Measurements from ENCODE around the gene GPR151. TPM values are rescaled to one million over a fixed set of nuclear protein-coding genes. Genes with fewer than 3 reads are reported as not detected.

The GPR151 gene
- total RNA-seq, 1 donor from 2014 or later, result not detected

GRCh38 chr5:146499680-146500079 is 16.3 kb downstream of the GPR151 start:
- FAIRE-seq, result no peak
- TF ChIP-seq, protein P1, sequence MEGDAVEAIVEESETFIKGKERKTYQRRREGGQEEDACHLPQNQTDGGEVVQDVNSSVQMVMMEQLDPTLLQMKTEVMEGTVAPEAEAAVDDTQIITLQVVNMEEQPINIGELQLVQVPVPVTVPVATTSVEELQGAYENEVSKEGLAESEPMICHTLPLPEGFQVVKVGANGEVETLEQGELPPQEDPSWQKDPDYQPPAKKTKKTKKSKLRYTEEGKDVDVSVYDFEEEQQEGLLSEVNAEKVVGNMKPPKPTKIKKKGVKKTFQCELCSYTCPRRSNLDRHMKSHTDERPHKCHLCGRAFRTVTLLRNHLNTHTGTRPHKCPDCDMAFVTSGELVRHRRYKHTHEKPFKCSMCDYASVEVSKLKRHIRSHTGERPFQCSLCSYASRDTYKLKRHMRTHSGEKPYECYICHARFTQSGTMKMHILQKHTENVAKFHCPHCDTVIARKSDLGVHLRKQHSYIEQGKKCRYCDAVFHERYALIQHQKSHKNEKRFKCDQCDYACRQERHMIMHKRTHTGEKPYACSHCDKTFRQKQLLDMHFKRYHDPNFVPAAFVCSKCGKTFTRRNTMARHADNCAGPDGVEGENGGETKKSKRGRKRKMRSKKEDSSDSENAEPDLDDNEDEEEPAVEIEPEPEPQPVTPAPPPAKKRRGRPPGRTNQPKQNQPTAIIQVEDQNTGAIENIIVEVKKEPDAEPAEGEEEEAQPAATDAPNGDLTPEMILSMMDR (IDR thresholded peaks at IDR 0.05; ENCODE audit: insufficient read depth, low read length, severe bottlenecking), result no peak
- no peaks in the 10 kb centered on the region for H3K27me3 ChIP-seq (ENCODE audit: control insufficient read depth, insufficient read depth, low read length)
- DNase-seq (ENCODE audit: low read depth), result no peak
- H3K4me3 ChIP-seq (ENCODE audit: low read depth, low read length), result no peak overlapping the region
- peaks cover 2% of the 10 kb centered on the region for H3K36me3 ChIP-seq (ENCODE audit: control insufficient read depth, insufficient read depth, low read length)

DNA sequence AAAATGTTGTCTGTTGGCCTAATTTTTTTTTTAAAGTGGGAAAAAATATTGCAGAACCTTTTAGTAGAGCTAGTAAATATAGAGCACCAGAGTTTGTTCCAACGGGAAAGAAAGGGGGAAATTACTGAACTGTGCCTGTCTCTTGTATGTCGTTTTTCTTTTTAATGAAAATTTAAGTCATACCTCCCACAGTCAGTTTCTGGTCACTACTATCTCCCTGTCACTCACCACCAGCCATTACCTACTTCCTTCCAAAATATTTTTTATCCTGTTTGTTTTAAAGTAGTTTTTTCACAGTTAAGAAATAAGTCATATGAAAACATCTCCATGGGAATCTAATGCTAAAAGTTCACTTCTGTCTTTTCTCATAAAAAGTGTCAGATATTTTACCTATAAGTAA is 21.3 kb downstream of the GPR151 start:
- Histone ChIP-seq H3K27me3 (ENCODE audit: control insufficient read depth, insufficient read depth, low read length) (no peaks in the 10 kb centered on the region), H3K36me3 (ENCODE audit: control insufficient read depth, insufficient read depth, low read length) (peaks cover 2% of the 10 kb centered on the region), H3K4me3 (ENCODE audit: low read depth, low read length) (no peak overlapping the region)
- TF ChIP-seq, protein P1 (IDR thresholded peaks at IDR 0.05; ENCODE audit: insufficient read depth, low read length, severe bottlenecking), result no peak
- no peak for FAIRE-seq
- DNase-seq (ENCODE audit: low read depth), result no peak

DNA sequence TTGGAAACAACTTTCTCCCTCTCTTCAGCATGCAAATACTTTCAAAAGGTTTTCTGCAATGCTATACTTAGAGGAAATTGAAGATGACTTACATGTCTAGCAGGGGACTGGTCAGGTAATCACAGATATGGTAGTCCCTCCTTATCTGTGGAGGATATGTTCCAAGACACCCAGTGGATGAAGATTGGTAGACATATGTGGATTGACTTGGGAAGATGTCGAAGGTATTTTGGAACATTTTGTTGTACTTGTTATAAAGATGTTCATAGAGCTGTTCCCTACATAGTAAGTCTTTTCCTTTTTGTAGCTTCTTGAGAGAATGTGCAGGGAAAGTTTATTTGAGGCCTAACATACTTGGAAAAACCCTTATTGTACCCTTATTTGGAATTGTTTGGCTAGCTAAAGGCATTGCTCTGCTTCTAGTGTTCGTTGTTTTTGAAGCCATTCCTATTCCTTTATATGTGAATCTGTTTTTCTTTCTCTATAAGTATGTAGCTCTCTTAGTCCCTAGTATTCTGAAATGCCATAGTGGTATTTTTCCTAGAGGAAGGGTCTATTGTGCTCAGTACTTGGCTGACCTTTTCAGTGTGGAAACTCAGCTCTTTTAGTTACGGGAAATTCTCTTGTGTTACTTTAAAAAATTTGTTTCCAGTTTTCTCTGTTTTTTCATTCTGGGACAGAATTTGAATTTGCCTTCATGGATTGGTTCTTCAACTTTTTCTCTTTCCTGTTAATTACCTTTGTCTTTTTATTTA is 25.7 kb downstream of the GPR151 start:
- DNase-seq (ENCODE audit: low read depth), result no peak
- H3K36me3 ChIP-seq (ENCODE audit: control insufficient read depth, insufficient read depth, low read length), result peaks cover 3% of the 10 kb centered on the region

GRCh38 chr5:146484714-146485391 is 31.1 kb downstream of the GPR151 start:
- TF ChIP-seq, protein P1 (IDR thresholded peaks at IDR 0.05; ENCODE audit: insufficient read depth, low read length, severe bottlenecking), result no peak
- peaks cover 10% of the 10 kb centered on the region for H3K36me3 ChIP-seq (ENCODE audit: control insufficient read depth, insufficient read depth, low read length)
- H3K27me3 ChIP-seq (ENCODE audit: control insufficient read depth, insufficient read depth, low read length), result no peaks in the 10 kb centered on the region
- FAIRE-seq (no peak), DNase-seq (ENCODE audit: low read depth) (no peak)
- no peak overlapping the region for H3K4me3 ChIP-seq (ENCODE audit: low read depth, low read length)

More for the DNA sequence above, 25.7 kb downstream of the GPR151 start:
- Histone ChIP-seq H3K4me3 (ENCODE audit: low read depth, low read length) (no peak overlapping the region), H3K27me3 (ENCODE audit: control insufficient read depth, insufficient read depth, low read length) (no peaks in the 10 kb centered on the region)
- TF ChIP-seq, protein P1 (IDR thresholded peaks at IDR 0.05; ENCODE audit: insufficient read depth, low read length, severe bottlenecking), result no peak
- no peak for FAIRE-seq

DNA sequence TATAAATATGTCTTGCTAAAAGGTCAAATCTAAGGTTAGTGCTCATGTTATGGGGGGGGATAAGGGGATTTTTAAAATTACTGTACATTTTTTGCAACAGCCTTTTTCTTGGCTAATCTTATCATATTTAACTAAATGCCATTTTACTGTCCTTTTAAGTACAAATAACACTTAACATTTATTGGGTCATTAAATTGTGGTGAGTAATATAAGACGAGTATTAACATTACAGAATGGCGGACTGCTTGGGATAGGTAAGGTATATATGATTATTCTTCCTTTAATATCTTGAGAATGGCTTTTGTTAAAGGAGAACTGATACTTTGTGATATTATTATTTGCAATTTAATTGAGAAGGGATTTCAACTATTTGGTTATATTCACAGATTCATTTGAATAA is 33.2 kb downstream of the GPR151 start:
- Histone ChIP-seq H3K36me3 (ENCODE audit: control insufficient read depth, insufficient read depth, low read length) (peaks cover 10% of the 10 kb centered on the region), H3K27me3 (ENCODE audit: control insufficient read depth, insufficient read depth, low read length) (no peaks in the 10 kb centered on the region), H3K4me3 (ENCODE audit: low read depth, low read length) (no peak overlapping the region)
- FAIRE-seq (no peak), DNase-seq (ENCODE audit: low read depth) (no peak)
- TF ChIP-seq, protein P1 (IDR thresholded peaks at IDR 0.05; ENCODE audit: insufficient read depth, low read length, severe bottlenecking), result no peak

All from bronchial epithelial cell (primary cell).